ENCODE measurements around the gene UQCRHL.

Gene UQCRHL

GRCh38 chr1:15758343-15758931 is 49.0 kb downstream of the UQCRHL start, which contains the start of gene FBLIM1:
TSS of gene FBLIM1 (plus strand) at chr1:15758795. CDS start at chr1:15764984, 6,189 bp downstream.
- peaks cover 79% of the 10 kb centered on the region for H3K27me3 Mint-ChIP-seq
- ATAC-seq = peak; percentile 21
- H3K36me3 Mint-ChIP-seq = no peaks in the 10 kb centered on the region
- no peak within 1 kb of the TSS for H3K27ac Mint-ChIP-seq
- no peaks in the 10 kb centered on the region for H3K9me3 Mint-ChIP-seq
- peaks cover 29% of the 10 kb centered on the region for H3K4me1 Mint-ChIP-seq
- peak within 1 kb of the TSS; percentile 56 for H3K4me3 Mint-ChIP-seq

- Mint-ChIP-seq H3K4me3 (peak overlapping the region; percentile 56), H3K9me3 (no peaks in the 10 kb centered on the region), H3K4me1 (peaks cover 29% of the 10 kb centered on the region), H3K27ac (no peak overlapping the region), H3K27me3 (peaks cover 81% of the 10 kb centered on the region), H3K36me3 (no peaks in the 10 kb centered on the region)
- no peak for ATAC-seq
Observed at GRCh38 chr1:15757575-15758342, 49.7 kb downstream of the UQCRHL start.

Measured in stimulated activated memory B cell treated with anti-CD40 and anti-IgM and Interleukin-4, amounts not matched to agents 10 μg/mL and 1 μg/mL and 100 μg/mL, for 72 hours (primary cell).